ENCODE results near the gene MIER2. TPM values are rescaled to one million over a fixed set of nuclear protein-coding genes. Genes with fewer than 3 reads are reported as not detected.

The MIER2 gene
- total RNA-seq, 2 donors from 2014 or later: 3.1 to 9.6 TPM

DNA sequence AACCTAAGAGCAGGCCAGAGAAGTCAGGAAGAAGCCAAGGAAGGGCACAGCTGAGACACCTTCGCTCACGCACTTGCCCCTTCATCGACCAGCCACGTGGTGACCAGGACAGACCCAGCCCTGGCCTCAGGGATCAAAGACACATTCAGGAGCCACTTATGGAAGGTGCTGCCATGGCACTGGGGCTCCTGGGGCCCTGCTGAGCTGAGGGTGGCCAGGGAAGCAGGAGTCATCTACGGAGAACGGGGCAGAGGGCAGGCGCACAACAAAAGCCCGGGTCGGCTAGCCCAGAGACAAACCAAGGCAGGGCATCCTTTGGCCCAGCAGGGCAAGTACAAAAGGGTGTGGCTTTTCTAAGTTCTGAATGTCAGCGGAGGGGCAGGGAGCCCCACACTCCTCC lies 55.7 kb downstream of the MIER2 start:
- no peak overlapping the region for H3K4me3 ChIP-seq
- H3K27ac ChIP-seq: peak overlapping the region; percentile 86 to 97 (median 92)
- peaks cover 0 to 10% of the 10 kb centered on the region in 2 donors for H3K27me3 ChIP-seq
- no peak for TF ChIP-seq POLR2A (IDR thresholded peaks at IDR 0.05)
- TF ChIP-seq, protein P1, sequence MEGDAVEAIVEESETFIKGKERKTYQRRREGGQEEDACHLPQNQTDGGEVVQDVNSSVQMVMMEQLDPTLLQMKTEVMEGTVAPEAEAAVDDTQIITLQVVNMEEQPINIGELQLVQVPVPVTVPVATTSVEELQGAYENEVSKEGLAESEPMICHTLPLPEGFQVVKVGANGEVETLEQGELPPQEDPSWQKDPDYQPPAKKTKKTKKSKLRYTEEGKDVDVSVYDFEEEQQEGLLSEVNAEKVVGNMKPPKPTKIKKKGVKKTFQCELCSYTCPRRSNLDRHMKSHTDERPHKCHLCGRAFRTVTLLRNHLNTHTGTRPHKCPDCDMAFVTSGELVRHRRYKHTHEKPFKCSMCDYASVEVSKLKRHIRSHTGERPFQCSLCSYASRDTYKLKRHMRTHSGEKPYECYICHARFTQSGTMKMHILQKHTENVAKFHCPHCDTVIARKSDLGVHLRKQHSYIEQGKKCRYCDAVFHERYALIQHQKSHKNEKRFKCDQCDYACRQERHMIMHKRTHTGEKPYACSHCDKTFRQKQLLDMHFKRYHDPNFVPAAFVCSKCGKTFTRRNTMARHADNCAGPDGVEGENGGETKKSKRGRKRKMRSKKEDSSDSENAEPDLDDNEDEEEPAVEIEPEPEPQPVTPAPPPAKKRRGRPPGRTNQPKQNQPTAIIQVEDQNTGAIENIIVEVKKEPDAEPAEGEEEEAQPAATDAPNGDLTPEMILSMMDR (IDR thresholded peaks at IDR 0.05): no peak
- DNase-seq (no peak), ATAC-seq (no peak)
- H3K4me1 ChIP-seq: peaks cover 36% of the 10 kb centered on the region
- no peaks in the 10 kb centered on the region for H3K36me3 ChIP-seq (replicated peaks in 1 of 2; ENCODE audit: insufficient read depth in 1 of 2, low read depth in 2 of 2)
- H3K9me3 ChIP-seq: no peaks in the 10 kb centered on the region
- WGBS, 2 donors: 65 to 75% methylated on average over 10 of the region's 10 CpGs
- intact Hi-C loops (cut with DNase I): no loop called here

DNA sequence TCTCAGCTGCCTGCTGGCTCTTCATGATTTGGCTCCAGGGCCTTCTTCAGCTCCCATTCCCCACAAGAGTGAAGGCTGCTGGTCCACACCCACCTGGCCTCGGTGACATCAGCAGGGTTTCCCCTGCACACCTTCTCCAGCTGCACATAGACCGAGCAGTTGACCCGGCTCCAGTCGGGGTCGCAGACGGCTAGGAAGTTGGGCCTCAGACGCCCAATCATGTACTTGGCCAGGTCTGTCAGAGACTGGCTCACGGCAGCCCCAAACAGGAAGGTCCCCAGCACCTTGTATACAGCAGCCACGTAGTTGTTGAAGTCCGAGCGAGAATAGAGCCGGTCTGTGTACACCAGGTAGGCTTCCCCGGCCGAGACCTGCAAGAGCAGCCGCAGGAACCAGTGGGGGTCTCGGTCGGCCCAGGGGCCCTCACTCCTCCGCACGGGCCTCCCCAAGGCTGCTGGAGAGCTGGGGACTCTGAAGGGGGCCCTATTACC lies 57.2 kb downstream of the MIER2 start:
- no peaks in the 10 kb centered on the region for H3K9me3 ChIP-seq
- no peak overlapping the region for H3K4me3 ChIP-seq
- 89% methylated on average over 19 of the region's 19 CpGs; no CpG with 5 or more reads in 1 of the 2 donors for WGBS, 2 donors
- no peak for TF ChIP-seq POLR2A (IDR thresholded peaks at IDR 0.05)
- H3K4me1 ChIP-seq: peaks cover 47% of the 10 kb centered on the region
- intact Hi-C loops (cut with DNase I): no loop called here
- H3K27me3 ChIP-seq: peaks cover 0 to 8% of the 10 kb centered on the region in 2 donors
- ATAC-seq: no peak
- no peak for DNase-seq
- H3K27ac ChIP-seq: peak overlapping the region in 2 of 4 donors; percentile 23 to 25
- no peaks in the 10 kb centered on the region for H3K36me3 ChIP-seq (replicated peaks in 1 of 2; ENCODE audit: insufficient read depth in 1 of 2, low read depth in 2 of 2)

DNA sequence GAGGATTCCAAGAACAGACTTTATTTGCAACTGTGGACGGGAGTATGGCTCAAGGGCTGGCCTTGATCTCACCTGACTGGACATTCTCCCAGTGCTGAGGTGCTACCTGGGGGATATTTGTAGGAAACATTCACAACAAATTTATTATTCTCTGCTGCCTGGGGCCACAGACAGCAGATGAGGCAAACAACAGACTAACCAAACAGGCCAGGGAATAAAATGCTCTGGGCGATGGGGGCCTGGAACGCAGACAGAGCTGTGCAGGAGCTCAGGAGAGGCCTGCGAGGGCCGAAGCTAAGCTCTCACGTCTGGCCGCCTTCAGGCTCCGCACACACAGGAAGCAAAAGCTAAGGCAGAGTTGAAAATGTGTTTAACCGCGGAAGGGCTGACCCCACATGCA lies 61.2 kb downstream of the MIER2 start:
- no peaks in the 10 kb centered on the region for H3K27me3 ChIP-seq
- H3K9me3 ChIP-seq: no peaks in the 10 kb centered on the region
- TF ChIP-seq POLR2A (IDR thresholded peaks at IDR 0.05): no peak
- TF ChIP-seq, protein P1 (IDR thresholded peaks at IDR 0.05): no peak
- DNase-seq: no peak
- peaks cover 12% of the 10 kb centered on the region for H3K4me1 ChIP-seq
- no peak for ATAC-seq
- H3K4me3 ChIP-seq: no peak overlapping the region
- H3K27ac ChIP-seq: peak overlapping the region in 1 of 4 donors; percentile 30
- intact Hi-C loops (cut with DNase I): no loop called here
- H3K36me3 ChIP-seq (replicated peaks in 1 of 2; ENCODE audit: insufficient read depth in 1 of 2, low read depth in 2 of 2): no peaks in the 10 kb centered on the region
- WGBS, 2 donors: 81 to 85% methylated on average over 10 of the region's 10 CpGs

DNA sequence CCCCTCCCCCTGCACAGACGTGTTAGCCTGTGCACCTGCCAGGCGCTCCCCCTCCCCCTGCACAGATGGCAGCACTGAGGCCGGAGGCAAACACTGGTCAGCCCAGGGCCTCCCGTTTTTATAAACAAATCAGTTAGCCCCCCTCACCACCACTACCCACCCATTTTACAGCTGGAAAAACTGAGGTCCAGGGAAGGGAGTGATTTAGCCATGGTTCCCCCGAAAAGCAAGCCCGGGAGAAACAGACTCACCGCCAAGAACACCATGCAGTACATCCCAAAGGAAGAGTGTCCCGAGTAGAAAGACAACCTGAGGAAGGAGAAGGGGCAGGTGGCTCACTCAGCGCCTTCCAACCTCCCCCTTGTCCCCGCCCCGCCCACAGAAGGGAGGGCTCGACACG lies 62.1 kb downstream of the MIER2 start:
- Histone ChIP-seq H3K9me3 (no peaks in the 10 kb centered on the region), H3K36me3 (replicated peaks in 1 of 2; ENCODE audit: insufficient read depth in 1 of 2, low read depth in 2 of 2) (no peaks in the 10 kb centered on the region), H3K4me3 (no peak overlapping the region), H3K4me1 (peaks cover 11% of the 10 kb centered on the region), H3K27me3 (no peaks in the 10 kb centered on the region), H3K27ac (no peak overlapping the region)
- 72 to 75% methylated on average over 9 to 13 of the region's 13 CpGs for WGBS, 2 donors
- ATAC-seq (no peak), DNase-seq (no peak)
- intact Hi-C loops (cut with DNase I): no loop called here
- TF ChIP-seq, protein P1 (IDR thresholded peaks at IDR 0.05): no peak
- TF ChIP-seq POLR2A (IDR thresholded peaks at IDR 0.05): no peak

DNA sequence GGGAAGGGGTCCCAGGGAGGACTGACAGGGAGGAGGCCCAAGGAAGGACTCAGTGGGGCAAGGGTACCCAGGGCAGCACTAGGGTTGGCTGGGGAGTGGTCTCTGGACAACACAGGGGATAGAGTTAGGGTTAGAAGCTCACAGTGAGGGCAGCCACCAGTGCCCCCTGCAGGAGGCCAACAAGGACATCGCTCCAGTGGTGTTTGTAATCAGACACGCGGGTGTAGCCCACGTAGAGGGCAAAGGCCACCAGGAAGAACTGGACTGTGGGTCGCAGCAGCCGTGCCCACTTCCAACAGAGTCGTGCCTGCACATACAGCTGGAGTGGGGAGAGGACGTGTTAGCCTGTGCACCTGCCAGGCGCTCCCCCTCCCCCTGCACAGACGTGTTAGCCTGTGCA lies 62.6 kb downstream of the MIER2 start:
- whole genome bisulfite sequencing, 2 donors: 52 to 100% methylated on average over 1 to 10 of the region's 10 CpGs
- ATAC-seq (no peak), DNase-seq (no peak)
- H3K4me3 ChIP-seq: no peak overlapping the region
- no peak overlapping the region for H3K27ac ChIP-seq
- intact Hi-C loops (cut with DNase I): no loop called here
- H3K9me3 ChIP-seq: no peaks in the 10 kb centered on the region
- peaks cover 11% of the 10 kb centered on the region for H3K4me1 ChIP-seq
- no peaks in the 10 kb centered on the region for H3K27me3 ChIP-seq
- TF ChIP-seq, protein P1 (IDR thresholded peaks at IDR 0.05): no peak
- TF ChIP-seq POLR2A (IDR thresholded peaks at IDR 0.05): no peak
- no peaks in the 10 kb centered on the region for H3K36me3 ChIP-seq (replicated peaks in 1 of 2; ENCODE audit: insufficient read depth in 1 of 2, low read depth in 2 of 2)

Data from body of pancreas (tissue), 4 donors.